Right lung (tissue), 10 donors: ENCODE results near the gene GABRR1. TPM values are rescaled to one million over a fixed set of nuclear protein-coding genes. Genes with fewer than 3 reads are reported as not detected.
"Not testable (repeated sequence)": the region's sequence is repeated elsewhere in the genome, so short reads cannot be mapped to it uniquely, and the experiment has no call there.

Experiments
- DNase-seq, 2 donors: peaks; one replicate each; pipeline ENCODE4 v3.0.0-alpha.2; 2013
- long read RNA-seq, 8 donors: transcript quantifications; one replicate each; lab custom pipeline, GENCODE V29; 2026
- polyA plus RNA-seq, 5 donors: library from polyadenylated mRNA; unstranded; fragments of 120-200 nt; gene quantifications; one replicate each; pipeline versions ENCODE4 v1.2.1 to v1.2.3, GENCODE V29; 2013; ENCODE audit warnings: inconsistent platforms in 1 of 5, low replicate concordance in 1 of 5; ENCODE audit not compliant: insufficient read length in 5 of 5, insufficient read depth in 1 of 5

The GABRR1 gene
- under 1 TPM in 1 of 5 donors, not detected in 4; 0.08 TPM for polyA plus RNA-seq
- long read RNA-seq, donor 1 = 0 reads
- long read RNA-seq, donor 2 = 0 reads
- long read RNA-seq, donor 3 = 0 reads
- long read RNA-seq, donor 4 = 0 reads
- long read RNA-seq, donor 5 = 0 reads
- long read RNA-seq, donor 6 = 0 reads
- long read RNA-seq, donor 7 = 0 reads
- long read RNA-seq, donor 8 = 0 reads

DNA sequence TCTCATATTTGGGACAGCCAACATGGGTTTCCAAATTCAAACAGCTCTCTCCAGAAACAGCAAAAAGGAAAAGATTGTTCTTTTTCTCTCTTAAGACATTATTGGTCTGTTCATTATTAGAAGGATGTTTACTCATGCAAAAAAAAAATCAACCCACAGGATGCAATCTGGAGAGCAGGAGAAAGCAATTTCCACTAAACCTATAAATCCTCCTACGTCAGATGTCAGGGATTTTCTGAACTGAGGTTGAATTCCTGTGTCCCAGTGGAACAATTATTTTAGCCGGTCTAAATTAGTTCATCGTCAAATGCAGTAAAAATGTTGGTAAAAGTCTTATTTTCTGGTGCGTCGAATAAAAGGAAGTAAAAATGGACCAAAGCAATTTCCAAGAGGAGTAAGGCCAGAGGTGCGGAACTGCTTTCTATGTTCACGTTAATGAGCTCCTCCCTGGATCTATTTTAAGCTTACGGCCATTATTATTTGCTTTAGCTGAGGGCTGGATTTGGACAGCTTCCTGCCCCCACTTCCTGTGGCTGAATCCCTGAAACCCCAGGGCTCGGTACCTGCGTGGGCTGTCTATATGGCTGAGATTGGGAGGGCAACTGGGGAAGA is at the start of gene GABRR1:
Gene GABRR1 (minus strand): TSS at position 60 of the 612 bp plus-strand sequence. CDS start 36 bp downstream, at position 24.
- no peak for DNase-seq

DNA sequence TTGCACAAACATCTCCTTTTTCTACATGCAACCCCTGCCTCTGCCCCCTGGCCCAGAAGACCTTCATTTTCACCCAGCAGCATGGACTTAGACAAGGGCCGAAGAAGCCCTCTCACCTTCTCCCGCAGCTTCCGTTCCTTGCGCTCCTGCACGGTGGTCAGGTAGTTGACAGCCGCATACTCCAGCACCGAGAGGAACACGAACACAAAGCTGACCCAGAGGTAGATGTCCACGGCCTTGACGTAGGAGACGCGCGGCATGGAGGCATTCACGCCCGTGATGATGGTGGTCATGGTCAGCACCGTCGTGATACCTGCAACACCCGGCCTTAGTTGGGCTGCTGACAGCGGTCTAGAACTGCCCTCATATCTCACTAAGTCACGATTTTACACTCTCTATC is 47.1 kb upstream of the GABRR1 start:
- no peak for DNase-seq

DNA sequence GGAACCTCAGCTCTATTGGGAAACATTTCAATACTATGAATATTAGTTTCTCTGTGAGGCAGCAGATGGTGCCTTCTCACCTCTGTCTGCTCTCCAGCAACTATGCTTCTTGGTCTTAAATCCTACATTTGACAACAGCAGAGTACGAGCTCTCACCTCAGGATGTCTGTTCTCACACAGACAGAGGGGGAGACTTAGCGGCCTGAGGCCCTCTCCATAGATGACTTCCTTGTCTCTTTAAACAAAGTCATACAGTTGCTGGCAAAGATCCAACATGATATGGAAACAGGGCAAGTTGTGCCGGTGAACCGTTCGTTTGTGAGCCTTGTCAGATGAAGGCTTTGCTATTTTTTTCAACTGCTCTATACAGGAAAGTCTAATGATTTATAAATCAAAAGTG is 43.7 kb upstream of the GABRR1 start:
- DNase-seq = peak; percentile 13 to 16

DNA sequence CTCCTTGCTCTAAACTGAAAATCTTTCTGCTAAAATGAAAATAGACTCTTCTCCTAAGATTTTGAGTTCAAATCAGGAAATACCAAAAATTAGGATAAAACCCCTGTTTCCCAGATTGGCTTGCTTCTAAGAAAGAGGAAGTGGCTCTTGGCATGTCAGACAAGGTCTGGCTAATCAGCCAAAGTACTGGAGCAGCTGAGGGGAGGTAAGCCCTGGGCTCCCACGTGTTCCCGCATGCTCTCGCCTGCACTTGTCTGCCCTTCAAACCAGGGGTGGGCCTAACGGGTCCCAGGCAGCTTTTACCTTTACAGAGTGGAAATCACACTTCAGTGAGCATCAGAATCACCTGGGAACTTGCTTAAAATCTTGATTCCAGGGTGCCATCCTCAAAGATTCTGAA is 43.2 kb upstream of the GABRR1 start:
- no peak for DNase-seq

DNA sequence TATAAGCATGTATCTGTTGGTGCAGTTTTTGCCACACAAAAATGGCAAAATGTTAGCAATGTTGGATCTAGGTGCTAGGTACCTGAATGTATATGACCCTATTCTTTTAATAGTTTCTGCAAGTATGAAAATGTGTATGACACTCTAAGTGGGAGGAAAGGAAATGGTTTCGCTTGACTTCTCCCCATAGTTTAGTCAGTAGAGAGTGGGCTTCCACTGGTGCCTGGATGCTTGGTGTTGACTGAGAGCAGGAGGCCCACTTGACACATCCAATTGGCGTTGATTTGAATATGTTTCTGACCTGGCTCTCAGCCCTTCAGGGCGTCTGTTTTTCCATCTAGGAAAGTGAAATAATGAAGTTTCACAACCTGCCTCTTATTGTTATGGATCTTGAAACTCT is 41.8 kb upstream of the GABRR1 start:
- DNase-seq = no peak

DNA sequence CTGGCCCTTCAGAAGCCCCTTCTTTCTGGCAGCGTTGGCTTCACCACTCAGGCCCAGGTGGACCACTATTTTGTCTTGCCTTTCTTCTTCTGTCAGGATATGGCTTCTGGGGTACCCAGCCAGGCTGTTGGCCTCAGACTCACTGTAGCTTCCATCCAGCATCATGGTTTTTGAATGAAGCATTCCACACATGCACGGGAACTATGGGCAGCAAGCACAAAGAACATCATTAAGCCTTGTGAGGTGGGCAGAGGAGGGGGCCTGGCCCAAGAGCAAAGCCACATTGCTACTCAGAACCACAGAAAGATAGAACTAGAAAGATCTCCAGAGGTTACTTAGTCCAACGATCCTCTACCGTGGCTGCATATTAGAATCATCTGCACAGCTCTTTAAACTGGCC is 40.6 kb upstream of the GABRR1 start:
- DNase-seq = no peak

DNA sequence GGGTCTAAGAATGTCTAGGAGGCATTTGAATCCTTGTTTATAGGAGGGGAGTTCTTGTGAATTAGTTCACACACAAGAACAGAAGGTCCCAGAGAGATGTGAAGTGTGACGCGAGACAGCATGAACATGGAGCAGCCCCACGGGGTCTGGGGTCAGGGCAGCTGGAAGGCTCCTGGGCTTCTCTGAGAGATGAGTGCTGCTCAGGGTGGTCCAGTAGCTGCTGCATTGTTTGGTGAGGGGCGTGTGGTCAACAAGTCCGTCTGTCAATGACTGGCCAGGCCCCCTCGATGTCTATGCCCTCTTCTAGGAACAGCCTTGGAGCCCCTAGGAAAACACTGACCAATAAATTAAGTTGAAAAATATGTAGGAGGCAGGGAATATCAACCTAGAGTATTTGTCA is 40.2 kb upstream of the GABRR1 start:
- no peak for DNase-seq

DNA sequence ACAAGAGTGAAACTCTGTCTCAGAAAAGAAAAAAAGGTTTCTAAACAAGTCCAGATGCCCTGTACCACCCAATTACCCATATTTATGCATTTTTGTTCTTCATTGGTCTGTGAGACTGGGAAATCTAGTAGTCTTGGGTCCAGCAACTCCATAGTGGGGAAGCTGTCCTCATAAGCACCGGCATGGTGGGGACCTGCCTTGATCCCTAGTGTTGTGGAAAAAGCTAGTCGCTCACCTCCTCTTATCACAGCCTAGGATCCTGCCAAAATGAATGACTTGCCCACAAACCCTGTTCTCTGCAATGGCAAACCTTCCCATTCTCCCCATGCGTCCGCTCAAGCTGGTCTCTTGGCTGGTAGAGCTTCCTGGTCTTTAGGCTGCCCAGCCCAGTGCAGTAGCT is 38.3 kb upstream of the GABRR1 start:
- no peak for DNase-seq

DNA sequence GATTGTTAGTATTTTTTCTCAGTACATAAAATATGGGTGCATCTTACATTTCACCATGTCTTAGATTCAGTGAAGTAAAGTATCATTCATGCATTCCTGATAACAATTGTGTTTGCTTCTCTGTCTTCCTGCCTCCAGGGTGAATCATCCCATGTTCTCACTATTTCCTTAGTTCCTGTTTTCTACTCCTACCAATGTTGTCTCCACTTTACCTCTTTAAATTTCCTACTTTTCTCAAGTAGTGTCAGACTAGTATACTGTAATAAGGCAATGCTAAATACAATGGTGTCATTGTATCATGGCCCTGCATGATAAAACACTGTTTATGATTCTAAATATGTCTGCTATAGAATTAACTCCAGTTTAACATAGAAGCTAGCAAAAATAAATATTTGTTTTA is 37.4 kb upstream of the GABRR1 start:
- no peak for DNase-seq

DNA sequence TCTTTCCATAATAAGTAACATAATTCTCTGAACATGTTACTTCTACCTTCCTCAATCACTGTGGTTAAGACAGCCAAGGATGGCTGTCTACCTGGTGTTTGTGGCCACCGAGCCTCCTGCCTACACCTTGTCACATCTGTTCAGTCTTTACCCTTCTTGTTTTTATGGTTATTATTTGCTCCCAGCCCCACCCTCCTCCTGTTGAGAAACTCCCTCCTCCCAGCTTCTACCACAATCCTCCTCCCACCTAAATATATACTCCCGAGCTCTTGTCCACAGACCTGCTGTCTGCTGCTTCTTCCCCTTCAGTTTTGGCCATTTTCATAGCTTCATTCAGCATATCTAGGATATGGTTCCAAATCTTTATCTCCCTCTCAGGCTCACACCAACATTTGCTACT is 35.7 kb upstream of the GABRR1 start:
- DNase-seq = no peak

DNA sequence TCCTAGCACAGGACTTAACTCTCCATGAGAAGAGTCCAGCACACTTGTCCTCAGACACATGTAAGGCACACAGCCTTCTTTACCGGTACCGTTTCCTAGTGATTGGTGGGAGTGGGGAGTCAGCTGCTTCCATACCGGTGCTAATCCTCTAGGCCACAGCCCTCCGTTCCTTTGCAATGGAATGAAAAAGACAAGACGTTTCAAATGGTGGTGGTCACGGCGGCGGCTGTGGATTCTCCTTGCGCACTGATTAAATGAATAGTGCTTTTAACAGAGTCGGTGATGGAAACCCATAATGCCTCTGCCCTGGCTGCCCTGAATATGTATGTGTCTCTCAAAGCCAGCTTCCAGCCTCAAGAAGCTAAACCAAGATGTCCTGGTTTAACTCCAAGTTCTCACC is 34.8 kb upstream of the GABRR1 start:
- no peak for DNase-seq

DNA sequence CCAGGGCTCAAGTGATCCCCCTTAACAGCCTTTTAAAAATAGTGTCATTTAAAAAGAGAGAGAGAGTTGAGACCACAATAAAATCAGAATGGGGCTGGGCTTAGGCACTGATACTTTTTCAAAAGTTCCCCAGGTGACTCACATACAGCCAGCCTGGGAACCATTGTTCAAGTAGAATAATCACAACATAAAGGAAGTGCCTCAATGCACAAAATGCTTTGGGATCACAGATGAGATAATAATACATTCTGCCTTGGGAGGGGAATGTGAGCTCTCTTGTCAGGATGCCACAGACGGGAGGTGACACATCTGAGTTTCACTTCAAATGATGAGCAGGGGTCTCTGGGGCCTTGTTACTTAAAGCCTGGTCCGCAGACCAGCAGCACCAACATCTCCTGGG is 34.0 kb upstream of the GABRR1 start:
- no peak for DNase-seq

DNA sequence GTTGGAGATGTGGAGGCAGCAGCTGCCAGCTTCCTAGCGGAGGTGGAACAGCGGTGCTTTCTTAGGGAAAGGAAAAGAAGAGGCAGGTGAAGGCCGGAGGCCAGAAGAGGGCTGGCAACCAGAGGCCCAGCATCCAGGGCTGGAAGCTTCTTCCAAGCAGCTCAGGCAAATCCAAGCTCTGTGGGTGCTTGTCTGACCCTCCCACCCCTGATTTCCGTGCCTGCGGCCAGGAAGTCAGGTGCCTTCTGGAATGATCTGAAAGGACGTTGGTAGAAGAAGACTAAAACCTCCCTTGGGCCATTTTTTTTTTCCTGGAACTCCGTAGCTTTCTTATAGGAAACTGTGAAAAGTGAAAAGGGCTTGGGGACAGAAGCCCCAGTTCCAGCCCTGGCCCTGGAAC is 33.1 kb upstream of the GABRR1 start:
- DNase-seq = no peak

DNA sequence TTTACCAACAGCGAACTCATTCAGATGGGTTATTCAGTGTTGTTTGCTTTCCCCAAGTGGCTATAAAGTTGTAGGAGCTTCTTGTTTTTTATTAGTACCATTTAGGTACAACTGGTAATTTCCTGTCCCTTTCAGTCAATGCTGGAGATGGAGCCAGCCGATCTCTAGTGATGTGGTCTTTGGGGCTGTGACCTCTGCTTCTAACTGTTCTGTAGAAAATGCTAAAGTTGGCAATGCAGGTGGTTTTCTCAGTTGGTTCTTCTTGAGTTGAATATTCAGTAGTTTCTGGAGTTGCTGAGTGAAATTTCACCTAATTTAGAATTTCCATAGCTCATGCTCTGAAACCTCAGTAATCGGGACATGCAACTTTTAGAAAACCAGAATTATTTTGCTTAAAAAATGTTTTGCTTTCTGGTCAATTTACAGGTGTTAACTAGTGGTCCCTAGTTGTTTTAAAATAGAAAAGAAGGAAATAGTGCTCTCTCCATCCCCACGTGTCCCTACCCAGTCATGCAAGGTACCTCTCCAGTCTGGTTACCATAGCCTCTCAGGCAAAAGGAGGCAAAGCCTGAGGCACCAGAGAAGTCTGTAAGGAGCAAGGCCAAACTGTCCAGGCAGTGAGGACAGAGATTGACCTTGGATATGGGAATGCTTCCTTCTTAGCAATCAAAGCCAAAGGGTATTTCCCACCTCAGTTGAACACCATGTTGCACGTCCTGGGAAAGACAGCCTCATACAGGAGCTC is 27.3 kb upstream of the GABRR1 start:
- no peak for DNase-seq

DNA sequence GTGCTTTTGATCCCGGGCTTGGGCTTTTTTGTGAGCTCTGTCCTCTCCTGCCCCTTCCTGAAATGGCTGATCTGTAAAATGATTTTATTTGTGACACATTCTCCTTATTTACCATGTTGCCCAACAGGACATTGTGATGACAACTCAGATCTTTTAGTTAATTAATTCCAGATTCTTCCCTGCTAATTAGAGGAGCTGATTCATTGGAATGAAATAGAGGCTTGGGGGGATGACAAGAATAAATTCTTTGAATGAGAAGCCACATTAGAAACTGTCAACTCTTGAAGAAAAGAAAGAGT is 26.1 kb upstream of the GABRR1 start:
- DNase-seq = no peak

DNA sequence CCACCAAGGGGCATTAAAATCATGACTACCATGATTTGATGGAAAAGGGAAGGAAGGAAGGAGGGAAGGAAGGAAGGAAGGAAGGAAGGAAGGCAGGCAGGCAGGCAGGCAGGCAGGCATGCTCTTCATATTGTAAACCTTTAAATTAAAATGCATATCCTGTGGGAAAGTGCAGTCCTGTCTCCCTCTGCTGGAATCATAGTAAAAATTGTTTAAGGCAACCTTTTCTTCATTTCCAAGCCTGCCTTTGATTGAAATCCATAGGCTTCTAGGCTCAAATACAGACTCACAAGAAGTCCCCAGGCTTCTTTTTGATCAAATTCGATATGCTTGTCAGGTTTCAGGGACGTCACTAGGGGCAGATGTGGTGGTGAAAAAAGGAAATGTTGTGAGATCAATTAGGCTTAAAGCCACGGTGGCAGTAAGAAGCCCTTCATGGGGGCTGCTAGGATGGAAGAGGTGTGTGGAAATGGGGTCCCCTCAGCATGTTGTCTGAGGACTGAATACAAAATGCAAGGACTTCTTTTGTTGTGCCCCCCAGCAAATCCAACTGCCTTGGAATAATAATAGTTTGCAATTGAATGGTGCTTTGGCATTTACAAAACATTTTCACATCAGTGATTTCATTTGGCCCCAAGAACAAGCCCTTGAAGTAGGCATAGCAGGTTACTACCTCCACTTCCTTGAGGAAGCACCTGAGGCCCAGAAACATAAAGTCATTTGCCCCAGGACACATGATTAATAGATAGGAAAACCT is 25.6 kb upstream of the GABRR1 start:
- peak; percentile 33 to 56 for DNase-seq

DNA sequence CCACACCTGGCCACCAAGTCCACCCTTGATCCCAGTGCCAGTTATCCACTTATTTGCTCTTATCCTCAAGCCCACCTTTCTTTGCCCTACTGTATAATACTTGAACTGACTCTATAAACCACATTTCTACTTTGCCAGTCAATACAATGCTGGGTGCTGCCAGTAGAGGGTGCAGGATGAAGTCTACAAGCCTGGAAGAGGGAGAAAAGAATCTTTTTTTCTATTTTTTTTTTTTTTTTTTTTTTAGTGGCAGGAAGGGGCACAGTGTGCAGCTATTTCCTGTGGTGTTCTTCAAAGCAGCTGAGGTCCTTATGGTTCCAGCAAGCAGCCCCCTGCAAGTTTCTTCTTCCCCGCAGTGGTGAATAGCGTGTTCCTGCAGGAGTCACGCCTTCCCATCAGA is 22.2 kb upstream of the GABRR1 start:
- no peak for DNase-seq

DNA sequence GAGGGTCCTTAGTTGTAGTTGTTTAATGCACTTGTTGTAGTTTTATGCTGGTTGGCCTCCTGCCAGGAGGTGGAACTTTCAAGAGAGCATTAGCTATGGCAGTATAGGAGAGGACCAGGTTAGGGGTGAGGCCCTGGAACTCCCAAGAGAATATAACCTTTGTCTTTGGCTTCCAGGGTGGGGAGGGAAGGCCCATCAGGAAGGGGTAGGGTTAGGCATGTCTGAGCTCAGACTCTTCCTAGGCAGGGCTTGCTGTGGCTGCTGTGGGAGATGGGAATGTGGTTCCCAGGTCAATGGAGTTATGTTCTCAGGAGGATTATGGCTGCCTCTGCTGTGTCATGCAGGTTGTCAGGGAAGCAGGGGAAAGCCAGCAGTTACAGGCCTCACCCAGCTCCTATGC is 20.0 kb upstream of the GABRR1 start:
- no peak for DNase-seq

DNA sequence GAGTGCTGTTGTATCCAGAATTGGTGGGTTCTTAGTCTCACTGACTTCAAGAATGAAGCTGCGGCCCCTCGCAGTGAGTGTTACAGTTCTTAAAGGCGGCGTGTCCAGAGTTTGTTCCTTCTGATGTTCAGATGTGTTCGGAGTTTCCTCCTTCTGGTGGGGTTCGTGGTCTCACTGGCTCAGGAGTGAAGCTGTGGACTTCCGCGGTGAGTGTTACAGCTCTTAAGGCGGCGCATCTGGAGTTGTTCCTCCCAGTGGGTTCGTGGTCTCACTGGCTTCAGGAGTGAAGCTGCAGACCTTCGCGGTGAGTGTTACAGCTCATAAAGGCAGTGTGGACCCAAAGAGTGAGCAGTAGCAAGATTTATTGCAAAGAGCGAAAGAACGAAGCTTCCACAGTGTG is 16.4 kb upstream of the GABRR1 start:
- not testable (repeated sequence) for DNase-seq

DNA sequence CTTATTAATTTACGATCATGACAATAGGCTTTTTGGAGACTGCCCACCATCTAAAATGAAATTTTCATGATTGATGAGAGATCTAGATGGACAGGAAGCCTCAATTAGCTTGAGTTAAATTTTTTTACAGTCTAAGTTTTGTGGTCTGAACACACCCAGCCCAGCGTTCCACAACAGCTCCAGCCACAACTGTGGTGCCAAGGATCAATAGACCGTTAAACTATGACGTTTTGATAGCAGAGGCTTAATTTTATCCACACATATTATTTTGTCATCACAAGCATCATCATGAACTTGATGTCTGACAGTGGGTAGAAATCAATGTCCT is 5.5 kb upstream of the GABRR1 start:
- no peak for DNase-seq

DNA sequence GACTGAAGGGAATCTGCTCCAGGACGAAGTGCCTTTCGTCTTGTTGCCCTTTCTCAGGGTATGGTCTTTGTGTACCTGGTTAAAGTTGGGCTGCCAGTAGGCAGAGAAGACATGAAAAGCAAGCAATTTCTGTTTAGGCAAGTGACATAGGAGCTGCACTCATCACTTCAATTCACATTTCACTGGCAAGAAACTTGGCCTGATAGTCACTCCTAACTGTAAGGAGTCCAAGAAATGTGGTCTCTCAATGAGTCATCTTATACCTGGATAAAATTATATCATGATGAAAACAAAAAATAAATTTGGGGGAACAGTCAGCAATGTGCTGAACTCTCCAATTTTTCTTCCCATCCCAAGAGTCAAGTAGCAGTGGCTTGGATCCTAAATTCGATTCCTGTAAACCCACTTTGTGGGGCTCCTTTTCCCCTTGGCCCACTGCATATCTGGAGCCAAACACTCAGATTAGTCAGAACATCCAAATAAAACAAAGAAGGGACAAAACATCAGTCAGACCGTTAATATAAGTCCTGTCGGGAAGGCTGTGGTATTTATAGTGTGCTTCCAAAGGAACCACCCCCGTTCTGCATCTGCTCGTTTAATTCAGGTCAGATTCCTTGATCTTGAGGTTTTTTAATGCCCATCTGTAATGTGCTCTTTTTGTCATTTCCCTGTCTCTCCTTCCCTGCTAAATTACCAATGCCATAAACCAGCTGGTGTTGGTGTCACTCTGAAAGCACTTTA is 5.0 kb upstream of the GABRR1 start:
- no peak for DNase-seq

DNA sequence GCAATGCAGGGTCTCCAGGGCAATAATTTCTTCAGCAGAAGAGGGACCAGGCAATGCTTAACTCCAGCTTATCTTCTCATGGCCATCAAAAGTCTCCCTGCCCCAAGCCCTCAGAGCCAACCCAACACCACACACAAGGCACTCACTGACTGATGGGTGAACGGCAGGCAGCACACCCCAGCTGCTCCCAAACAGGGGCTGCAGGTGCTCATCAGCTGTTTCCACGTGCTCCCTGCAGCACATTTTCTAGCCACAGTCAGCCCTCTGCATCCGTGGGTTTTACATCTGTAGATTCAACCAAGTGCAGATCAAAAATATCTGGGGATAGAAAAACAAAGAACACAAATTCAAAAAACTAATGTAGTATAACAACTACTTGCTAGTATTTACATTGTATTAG is 4.0 kb upstream of the GABRR1 start:
- DNase-seq = no peak
